ENCODE data around the gene SMG9.

SMG9 gene

DNA sequence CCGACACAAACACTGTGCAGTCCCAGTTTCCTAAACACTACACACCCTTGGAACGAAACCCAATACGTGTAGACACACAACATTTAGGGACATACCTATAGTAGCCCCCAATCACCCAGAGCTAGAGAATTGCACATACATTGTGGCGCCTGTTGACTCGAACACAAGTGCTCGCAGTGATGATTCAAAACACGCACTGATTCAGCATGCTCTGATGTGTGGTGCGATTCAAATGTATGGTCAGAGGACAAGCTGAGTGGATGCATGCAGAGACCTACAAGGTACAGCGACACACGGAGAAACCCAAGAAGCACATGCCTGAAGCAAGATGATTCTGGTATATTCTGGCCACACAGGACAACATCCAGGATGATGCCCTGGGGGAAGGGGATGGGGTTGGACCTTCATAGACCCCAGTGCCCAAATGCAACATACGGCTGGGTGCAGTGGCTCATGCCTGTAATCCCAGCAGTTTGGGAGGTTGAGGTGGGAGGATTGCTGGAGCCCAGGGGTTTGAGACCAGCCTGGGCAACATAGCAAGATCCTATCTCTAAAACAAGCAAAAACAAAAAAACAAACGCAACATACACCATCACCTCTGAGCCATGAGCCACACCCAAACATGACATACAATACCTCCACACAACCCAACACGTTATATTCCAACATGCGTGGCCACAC, 27.0 kb upstream of the SMG9 start:
- no peak overlapping the region for H3K4me3 ChIP-seq (ENCODE audit: low read length)
- no peak overlapping the region for H3K27ac ChIP-seq (ENCODE audit: low read length)
- H3K9ac ChIP-seq (ENCODE audit: low read length) = no peak overlapping the region

DNA sequence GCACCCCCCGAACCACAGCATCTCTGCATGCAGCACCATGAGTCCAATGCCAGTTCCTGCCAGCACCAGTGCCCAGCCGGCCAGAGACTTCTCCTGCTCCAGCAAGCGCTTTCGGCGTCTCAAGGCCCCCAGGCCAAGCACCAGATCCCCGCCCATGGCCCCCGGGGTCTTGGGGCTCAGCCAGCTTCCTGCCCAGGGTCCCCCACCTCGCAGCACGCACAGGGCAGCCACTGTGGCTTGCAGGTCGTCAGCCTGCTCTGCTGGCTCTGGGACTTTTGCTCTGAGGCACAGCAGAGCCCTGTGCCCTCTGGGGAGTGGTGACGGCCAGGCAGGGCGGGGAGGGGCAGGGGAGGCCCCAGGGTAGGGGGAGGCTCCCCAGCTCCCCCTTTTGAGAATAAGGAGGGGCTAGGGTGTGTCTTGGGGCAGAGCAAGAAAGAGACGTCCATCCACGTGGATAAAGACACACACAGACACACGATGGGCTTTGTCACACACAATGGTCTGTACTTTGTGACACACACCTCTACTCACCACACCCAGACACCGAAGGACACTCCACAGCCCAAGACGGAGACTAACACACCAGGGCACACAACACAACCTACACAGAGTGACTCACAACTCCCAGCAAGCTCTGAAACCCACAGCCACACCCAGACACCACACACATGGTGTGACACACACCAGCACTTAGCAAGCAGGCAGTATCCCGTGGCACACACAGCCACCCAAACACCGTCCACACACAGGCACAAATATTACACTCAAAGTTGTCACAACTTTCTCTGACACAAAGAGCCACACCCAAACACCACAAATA, 26.2 kb upstream of the SMG9 start, which contains the start of gene KCNN4:
TSS of gene KCNN4 (minus strand) at position 268 of the 820 bp plus-strand sequence. CDS start at position 156, 112 bp downstream.
- H4K20me1 ChIP-seq (ENCODE audit: insufficient read depth, low read length) = no peaks in the 10 kb centered on the region
- H3K9me3 ChIP-seq (replicated peaks; ENCODE audit: insufficient read depth, low read length) = no peaks in the 10 kb centered on the region
- H3K27ac ChIP-seq (ENCODE audit: low read length) = no peak within 1 kb of the TSS
- no peak for DNase-seq
- no peak for TF ChIP-seq EZH2phosphoT487 (IDR thresholded peaks at IDR 0.05; ENCODE audit: low read length)
- TF ChIP-seq, protein P1, sequence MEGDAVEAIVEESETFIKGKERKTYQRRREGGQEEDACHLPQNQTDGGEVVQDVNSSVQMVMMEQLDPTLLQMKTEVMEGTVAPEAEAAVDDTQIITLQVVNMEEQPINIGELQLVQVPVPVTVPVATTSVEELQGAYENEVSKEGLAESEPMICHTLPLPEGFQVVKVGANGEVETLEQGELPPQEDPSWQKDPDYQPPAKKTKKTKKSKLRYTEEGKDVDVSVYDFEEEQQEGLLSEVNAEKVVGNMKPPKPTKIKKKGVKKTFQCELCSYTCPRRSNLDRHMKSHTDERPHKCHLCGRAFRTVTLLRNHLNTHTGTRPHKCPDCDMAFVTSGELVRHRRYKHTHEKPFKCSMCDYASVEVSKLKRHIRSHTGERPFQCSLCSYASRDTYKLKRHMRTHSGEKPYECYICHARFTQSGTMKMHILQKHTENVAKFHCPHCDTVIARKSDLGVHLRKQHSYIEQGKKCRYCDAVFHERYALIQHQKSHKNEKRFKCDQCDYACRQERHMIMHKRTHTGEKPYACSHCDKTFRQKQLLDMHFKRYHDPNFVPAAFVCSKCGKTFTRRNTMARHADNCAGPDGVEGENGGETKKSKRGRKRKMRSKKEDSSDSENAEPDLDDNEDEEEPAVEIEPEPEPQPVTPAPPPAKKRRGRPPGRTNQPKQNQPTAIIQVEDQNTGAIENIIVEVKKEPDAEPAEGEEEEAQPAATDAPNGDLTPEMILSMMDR (IDR thresholded peaks at IDR 0.05; ENCODE audit: low read length) = no peak
- H3K79me2 ChIP-seq (ENCODE audit: low read length) = no peaks in the 10 kb centered on the region
- no peaks in the 10 kb centered on the region for H3K9me2 ChIP-seq (replicated peaks; ENCODE audit: insufficient read depth, low read length)
- no peaks in the 10 kb centered on the region for H3K36me3 ChIP-seq (replicated peaks; ENCODE audit: insufficient read depth, low read length)
- H3F3A ChIP-seq (ENCODE audit: insufficient read depth, low read length) = 0 out of 2 replicates have a peak, but pooled peaks cover 7% of the 10 kb centered on the region
- H3K4me1 ChIP-seq (ENCODE audit: low read length) = peaks cover 24% of the 10 kb centered on the region
- no peak within 1 kb of the TSS for H3K4me3 ChIP-seq (ENCODE audit: low read length)
- H3K27me3 ChIP-seq (replicated peaks; ENCODE audit: insufficient read depth, low read length) = no peaks in the 10 kb centered on the region
- no peak within 1 kb of the TSS for H2AFZ ChIP-seq (ENCODE audit: low read length)
- no peak within 1 kb of the TSS for H3K4me2 ChIP-seq (ENCODE audit: low read depth, low read length)
- no peak within 1 kb of the TSS for H3K9ac ChIP-seq (ENCODE audit: low read length)

More for the DNA sequence above, 27.0 kb upstream of the SMG9 start:
- Histone ChIP-seq H4K20me1 (ENCODE audit: insufficient read depth, low read length) (no peaks in the 10 kb centered on the region), H2AFZ (ENCODE audit: low read length) (no peak overlapping the region), H3F3A (ENCODE audit: insufficient read depth, low read length) (0 out of 2 replicates have a peak, but pooled peaks cover 7% of the 10 kb centered on the region), H3K27me3 (replicated peaks; ENCODE audit: insufficient read depth, low read length) (no peaks in the 10 kb centered on the region), H3K9me2 (replicated peaks; ENCODE audit: insufficient read depth, low read length) (no peaks in the 10 kb centered on the region), H3K36me3 (replicated peaks; ENCODE audit: insufficient read depth, low read length) (no peaks in the 10 kb centered on the region), H3K4me2 (ENCODE audit: low read depth, low read length) (no peak overlapping the region), H3K9me3 (replicated peaks; ENCODE audit: insufficient read depth, low read length) (no peaks in the 10 kb centered on the region), H3K79me2 (ENCODE audit: low read length) (no peaks in the 10 kb centered on the region), H3K4me1 (ENCODE audit: low read length) (peaks cover 24% of the 10 kb centered on the region)
- TF ChIP-seq EZH2phosphoT487 (IDR thresholded peaks at IDR 0.05; ENCODE audit: low read length) = no peak
- no peak for TF ChIP-seq EZH2 (optimal IDR thresholded peaks at IDR 0.05; ENCODE audit: low read depth, low read length)
- TF ChIP-seq, protein P1 (IDR thresholded peaks at IDR 0.05; ENCODE audit: low read length) = no peak
- DNase-seq = no peak

DNA sequence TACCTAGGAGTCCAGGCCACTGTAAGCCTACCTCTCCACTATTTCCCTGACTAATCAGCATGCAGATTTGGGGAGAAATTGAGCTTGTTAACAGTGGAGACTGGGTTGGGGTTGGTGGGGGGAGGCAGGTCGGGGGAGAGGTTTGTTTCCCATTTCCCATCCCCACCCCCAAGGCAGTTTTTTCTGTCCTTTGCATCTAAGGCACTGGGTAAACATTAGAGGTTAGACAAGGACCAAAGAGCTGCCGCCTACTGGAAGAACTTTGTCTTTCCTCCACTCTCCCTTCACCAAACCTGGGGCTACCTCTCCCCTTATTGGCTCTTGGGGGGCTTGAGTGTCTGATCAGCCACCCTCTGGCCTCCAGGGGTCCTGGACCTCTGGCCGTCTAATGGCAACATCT, 25.1 kb upstream of the SMG9 start:
- no peaks in the 10 kb centered on the region for H4K20me1 ChIP-seq (ENCODE audit: insufficient read depth, low read length)
- H3K36me3 ChIP-seq (replicated peaks; ENCODE audit: insufficient read depth, low read length) = no peaks in the 10 kb centered on the region
- H3K4me3 ChIP-seq (ENCODE audit: low read length) = no peak overlapping the region
- no peak overlapping the region for H3K9ac ChIP-seq (ENCODE audit: low read length)
- H3K4me1 ChIP-seq (ENCODE audit: low read length) = peaks cover 21% of the 10 kb centered on the region
- no peak for DNase-seq
- no peak for TF ChIP-seq EZH2phosphoT487 (IDR thresholded peaks at IDR 0.05; ENCODE audit: low read length)
- no peaks in the 10 kb centered on the region for H3K9me2 ChIP-seq (replicated peaks; ENCODE audit: insufficient read depth, low read length)
- no peaks in the 10 kb centered on the region for H3K27me3 ChIP-seq (replicated peaks; ENCODE audit: insufficient read depth, low read length)
- H3F3A ChIP-seq (ENCODE audit: insufficient read depth, low read length) = 0 out of 2 replicates have a peak, but pooled peaks cover 7% of the 10 kb centered on the region
- H3K9me3 ChIP-seq (replicated peaks; ENCODE audit: insufficient read depth, low read length) = no peaks in the 10 kb centered on the region
- H2AFZ ChIP-seq (ENCODE audit: low read length) = no peak overlapping the region
- no peak overlapping the region for H3K27ac ChIP-seq (ENCODE audit: low read length)
- H3K79me2 ChIP-seq (ENCODE audit: low read length) = no peaks in the 10 kb centered on the region
- no peak overlapping the region for H3K4me2 ChIP-seq (ENCODE audit: low read depth, low read length)

All from MM.1S (cell line).